H9 (cell line): Measurements from ENCODE around the gene NPNT. TPM values are rescaled to one million over a fixed set of nuclear protein-coding genes. Genes with fewer than 3 reads are reported as not detected.

ENCODE experiments used
- DNase-seq: peaks from one replicate; pipeline ENCODE4 v3.0.0-alpha.2; 2017
- H2AFZ ChIP-seq: one replicate; pipeline ENCODE4 v1.6.1; 2013; ENCODE audit warnings: mild to moderate bottlenecking, low read length, control low read depth, moderate library complexity
- H2AK5ac ChIP-seq: 2 replicates; pipeline ENCODE4 v1.6.1; 2013; ENCODE audit warnings: low read length, control low read depth, mixed read lengths; ENCODE audit not compliant: insufficient read length
- H2BK120ac ChIP-seq: one replicate; pipeline ENCODE4 v1.6.1; 2013; ENCODE audit warnings: low read depth, mild to moderate bottlenecking, low read length, control low read depth, inconsistent platforms; ENCODE audit not compliant: poor library complexity, severe bottlenecking
- H2BK12ac ChIP-seq: 2 replicates; pipeline ENCODE4 v1.6.1; 2013; ENCODE audit warnings: low read length, control low read depth, mixed read lengths, low read depth; ENCODE audit not compliant: insufficient read length
- H2BK15ac ChIP-seq: 2 replicates; pipeline ENCODE4 v1.6.1; 2013; ENCODE audit warnings: low read depth, low read length, control low read depth
- H2BK20ac ChIP-seq: one replicate; pipeline ENCODE4 v1.6.1; 2013; ENCODE audit warnings: low read depth, mild to moderate bottlenecking, low read length, control low read depth, inconsistent platforms; ENCODE audit not compliant: poor library complexity, severe bottlenecking
- H2BK5ac ChIP-seq: 2 replicates; pipeline ENCODE4 v1.6.1; 2013; ENCODE audit warnings: low read length, control low read depth, mixed read lengths; ENCODE audit not compliant: insufficient read length
- H3K14ac ChIP-seq: 2 replicates; pipeline ENCODE4 v1.6.1; 2013; ENCODE audit warnings: low read length, control low read depth; ENCODE audit not compliant: insufficient read depth
- H3K18ac ChIP-seq: 2 replicates; pipeline ENCODE4 v1.6.1; 2013; ENCODE audit warnings: low read depth, mild to moderate bottlenecking, mixed read lengths, low read length, control low read depth; ENCODE audit not compliant: insufficient read length
- H3K23ac ChIP-seq: 2 replicates; pipeline ENCODE4 v1.6.1; 2013; ENCODE audit warnings: low read length, control low read depth, mixed read lengths, low read depth; ENCODE audit not compliant: insufficient read length
- H3K23me2 ChIP-seq: 2 replicates; pipeline ENCODE4 v1.6.1; 2013; ENCODE audit warnings: low read depth, mild to moderate bottlenecking, mixed read lengths, low read length, control low read depth; ENCODE audit not compliant: insufficient read length, poor library complexity, severe bottlenecking
- H3K27ac ChIP-seq: 2 replicates; pipeline ENCODE4 v1.5.1; 2013; ENCODE audit warnings: low read length, control low read depth, mixed read lengths, low read depth; ENCODE audit not compliant: insufficient read length
- H3K27me3 ChIP-seq: 2 replicates; pipeline ENCODE4 v1.6.1; 2013; ENCODE audit warnings: low read length, control low read depth, inconsistent platforms; ENCODE audit not compliant: insufficient read depth
- H3K4ac ChIP-seq: 2 replicates; pipeline ENCODE4 v1.6.1; 2013; ENCODE audit warnings: low read depth, mild to moderate bottlenecking, control low read depth, inconsistent platforms, low read length, moderate library complexity
- H3K4me1 ChIP-seq: 2 replicates; pipeline ENCODE4 v1.6.1; 2013; ENCODE audit warnings: low read length, control low read depth, inconsistent platforms; ENCODE audit not compliant: insufficient read depth
- H3K4me2 ChIP-seq: 2 replicates; pipeline ENCODE4 v1.6.1; 2013; ENCODE audit warnings: low read length, control low read depth, mixed read lengths; ENCODE audit not compliant: insufficient read length, insufficient read depth
- H3K56ac ChIP-seq: 2 replicates; pipeline ENCODE4 v1.6.1; 2013; ENCODE audit warnings: low read depth, mild to moderate bottlenecking, mixed read lengths, low read length, control low read depth; ENCODE audit not compliant: insufficient read length
- H3K79me1 ChIP-seq: 2 replicates; pipeline ENCODE4 v1.6.1; 2013; ENCODE audit warnings: low read depth, mild to moderate bottlenecking, moderate library complexity, low read length, control low read depth, inconsistent platforms; ENCODE audit not compliant: insufficient read depth, poor library complexity, severe bottlenecking
- H3K79me2 ChIP-seq: 2 replicates; pipeline ENCODE4 v1.6.1; 2013; ENCODE audit warnings: low read length, control low read depth, inconsistent platforms; ENCODE audit not compliant: insufficient read depth
- H3K9ac ChIP-seq: 2 replicates; pipeline ENCODE4 v1.6.1; 2013; ENCODE audit warnings: low read length, control low read depth, mixed read lengths; ENCODE audit not compliant: insufficient read length; ENCODE audit errors: extremely low read depth
- H3K9me3 ChIP-seq: one replicate; pipeline ENCODE4 v1.6.1; 2013; ENCODE audit warnings: low read depth, low read length, inconsistent platforms; ENCODE audit not compliant: control insufficient read depth
- H3T11ph ChIP-seq: one replicate; pipeline ENCODE4 v1.6.1; 2013; ENCODE audit warnings: mild to moderate bottlenecking, low read length, control low read depth, inconsistent platforms
- H4K20me1 ChIP-seq: one replicate; pipeline ENCODE4 v1.6.1; 2013; ENCODE audit not compliant: control insufficient read depth, insufficient read length, insufficient read depth
- H4K5ac ChIP-seq: 2 replicates; pipeline ENCODE4 v1.6.1; 2013; ENCODE audit warnings: low read depth, mild to moderate bottlenecking, mixed read lengths, low read length, control low read depth; ENCODE audit not compliant: insufficient read length
- H4K8ac ChIP-seq: replicated peaks from 2 replicates; pipeline ENCODE4 v1.6.1; 2013; ENCODE audit warnings: low read length, control low read depth, mixed read lengths, low read depth; ENCODE audit not compliant: insufficient read length
- H4K91ac ChIP-seq: 2 replicates; pipeline ENCODE4 v1.6.1; 2013; ENCODE audit warnings: low read depth, mild to moderate bottlenecking, moderate library complexity, mixed read lengths, low read length, control low read depth; ENCODE audit not compliant: insufficient read length
- H3K27ac Mint-ChIP-seq, 3 experiments: 2 replicates in 2 of 3; 3 replicates in 1 of 3; pipeline ENCODE4 v1.8.0; 2020 to 2021; ENCODE audit warnings: mixed read lengths in 3 of 3, mild to moderate bottlenecking in 1 of 3, moderate library complexity in 1 of 3
- H3K27me3 Mint-ChIP-seq: 2 replicates; pipeline ENCODE4 v1.8.0; 2021; ENCODE audit warnings: low read depth, mild to moderate bottlenecking, moderate library complexity, mixed read lengths
- H3K36me3 Mint-ChIP-seq, 3 experiments: 2 replicates in 2 of 3; 3 replicates in 1 of 3; pipeline ENCODE4 v1.8.0; 2020 to 2021; ENCODE audit warnings: low read depth in 3 of 3, mixed read lengths in 3 of 3; ENCODE audit not compliant: insufficient read depth in 1 of 3
- H3K4me1 Mint-ChIP-seq, 2 experiments: 2 replicates each; pipeline ENCODE4 v1.8.0; 2020; ENCODE audit warnings: mixed read lengths in 2 of 2
- H3K4me3 Mint-ChIP-seq, 2 experiments: 2 replicates in 1 of 2; 3 replicates in 1 of 2; pipeline ENCODE4 v1.8.0; 2020 to 2021; ENCODE audit warnings: mild to moderate bottlenecking in 2 of 2, mixed read lengths in 2 of 2, moderate library complexity in 1 of 2
- H3K9me3 Mint-ChIP-seq, 2 experiments: 2 replicates in 1 of 2; 3 replicates in 1 of 2; pipeline ENCODE4 v1.8.0; 2020; ENCODE audit warnings: mild to moderate bottlenecking in 2 of 2, mixed read lengths in 2 of 2, moderate library complexity in 1 of 2
- WGBS: extraction: QIAGEN DNeasy Blood & Tissue Kit; methylation state at CpG from one replicate; pipeline ENCODE4 v1.1.7; 2013; ENCODE audit warnings: missing lambda C conversion rate, low lambda C conversion rate, mixed read lengths; ENCODE audit not compliant: insufficient read length; ENCODE audit errors: extremely low coverage; 5-methylcytosine and 5-hydroxymethylcytosine counted together
- total RNA-seq: library from RNA; stranded (reverse); gene quantifications from 2 replicates; pipeline ENCODE4 v1.2.1, GENCODE V29; 2021
- TF ChIP-seq, protein P1 (sequence below): fragments of 200-600 bp; sonication (generic); conservative IDR thresholded peaks from 3 replicates; pipeline ENCODE4 v1.8.0; 2021; ENCODE audit warnings: antibody characterized with exemption, mild to moderate bottlenecking

Gene NPNT
- total RNA-seq, 1 experiment from 2014 or later = 0.37 TPM

DNA sequence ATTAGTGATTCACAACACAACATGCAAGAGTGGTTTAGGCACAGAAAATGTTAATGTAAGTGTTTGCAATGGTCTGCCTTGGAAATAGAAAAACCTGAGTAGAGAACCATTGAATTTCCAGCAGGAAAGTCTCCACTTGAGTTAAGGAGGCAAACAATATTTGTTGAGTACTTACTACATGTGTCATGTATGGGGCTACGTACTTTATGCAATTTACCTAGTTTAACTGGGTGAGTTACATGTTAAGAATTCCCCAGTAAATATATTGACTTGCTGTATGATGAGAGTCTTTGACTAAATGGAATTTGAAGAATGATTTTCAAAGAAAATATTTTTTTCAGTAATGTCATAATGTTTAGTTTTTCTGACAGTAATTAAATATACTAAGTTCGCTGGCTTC is 7.8 kb upstream of the NPNT start:
- H3K79me1 ChIP-seq = no peaks in the 10 kb centered on the region
- H3K27ac Mint-ChIP-seq = no peak overlapping the region

More for the DNA sequence above, 7.8 kb upstream of the NPNT start:
- H3K4me3 Mint-ChIP-seq = no peak overlapping the region
- no peak for DNase-seq
- Histone ChIP-seq H4K91ac (no peak overlapping the region), H2BK20ac (no peak overlapping the region), H3T11ph (no peak overlapping the region), H2BK12ac (no peak overlapping the region), H3K4me2 (no peak overlapping the region), H4K20me1 (no peaks in the 10 kb centered on the region), H2BK5ac (no peak overlapping the region), H2BK120ac (no peak overlapping the region), H2BK15ac (no peak overlapping the region), H3K56ac (no peak overlapping the region), H3K14ac (no peak overlapping the region), H4K5ac (no peak overlapping the region), H3K23me2 (no peaks in the 10 kb centered on the region), H3K9me3 (no peaks in the 10 kb centered on the region), H2AFZ (no peak overlapping the region), H3K79me2 (no peaks in the 10 kb centered on the region), H3K27me3 (no peaks in the 10 kb centered on the region), H3K4me1 (no peaks in the 10 kb centered on the region), H3K27ac (no peak overlapping the region), H3K23ac (no peak overlapping the region), H3K9ac (no peak overlapping the region), H4K8ac (no peak overlapping the region), H3K18ac (no peak overlapping the region), H2AK5ac (no peak overlapping the region), H3K4ac (no peak overlapping the region)
- peaks cover 26% of the 10 kb centered on the region for H3K27me3 Mint-ChIP-seq
- H3K36me3 Mint-ChIP-seq = no peaks in the 10 kb centered on the region
- WGBS = no CpG with 5 or more reads among the region's 2 CpGs
- H3K9me3 Mint-ChIP-seq = peaks cover 0 to 3% of the 10 kb centered on the region in 2 experiments; a peak in 1 of 5 replicates
- TF ChIP-seq, protein P1, sequence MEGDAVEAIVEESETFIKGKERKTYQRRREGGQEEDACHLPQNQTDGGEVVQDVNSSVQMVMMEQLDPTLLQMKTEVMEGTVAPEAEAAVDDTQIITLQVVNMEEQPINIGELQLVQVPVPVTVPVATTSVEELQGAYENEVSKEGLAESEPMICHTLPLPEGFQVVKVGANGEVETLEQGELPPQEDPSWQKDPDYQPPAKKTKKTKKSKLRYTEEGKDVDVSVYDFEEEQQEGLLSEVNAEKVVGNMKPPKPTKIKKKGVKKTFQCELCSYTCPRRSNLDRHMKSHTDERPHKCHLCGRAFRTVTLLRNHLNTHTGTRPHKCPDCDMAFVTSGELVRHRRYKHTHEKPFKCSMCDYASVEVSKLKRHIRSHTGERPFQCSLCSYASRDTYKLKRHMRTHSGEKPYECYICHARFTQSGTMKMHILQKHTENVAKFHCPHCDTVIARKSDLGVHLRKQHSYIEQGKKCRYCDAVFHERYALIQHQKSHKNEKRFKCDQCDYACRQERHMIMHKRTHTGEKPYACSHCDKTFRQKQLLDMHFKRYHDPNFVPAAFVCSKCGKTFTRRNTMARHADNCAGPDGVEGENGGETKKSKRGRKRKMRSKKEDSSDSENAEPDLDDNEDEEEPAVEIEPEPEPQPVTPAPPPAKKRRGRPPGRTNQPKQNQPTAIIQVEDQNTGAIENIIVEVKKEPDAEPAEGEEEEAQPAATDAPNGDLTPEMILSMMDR = no peak
- no peaks in the 10 kb centered on the region for H3K4me1 Mint-ChIP-seq
